ENCODE results near the gene CORIN. TPM values are rescaled to one million over a fixed set of nuclear protein-coding genes. Genes with fewer than 3 reads are reported as not detected.
A peak's percentile ranks its signal among the peaks of the same experiment; 100 is the strongest.
"Not testable (repeated sequence)": the region's sequence is repeated elsewhere in the genome, so short reads cannot be mapped to it uniquely, and the experiment has no call there.

The CORIN gene
- total RNA-seq, 8 experiments from 2014 or later = 0.25 to 1.5 (median 0.69) TPM

- Histone ChIP-seq H3K4me1 (replicated peaks in 1 of 2) (peaks cover 0 to 3% of the 10 kb centered on the region in 2 donors), H3K4me3 (no peak overlapping the region), H3K27ac (no peak overlapping the region)
- 43 to 100% (median 90%) methylated on average over 1 to 5 of the region's 5 CpGs for WGBS, 10 experiments
- in situ Hi-C loops (cut with MboI; ENCODE audit: low pct_unique_long_range_greater_than_20kb in 2 of 9, low sequenced_read_pairs in 9 of 9, unreplicated experiment in 9 of 9) = no loop called here
- ATAC-seq (replicated peaks in 6 of 8) = peak in 2 of 8 experiments; percentile 39 to 78
Measured at GRCh38 chr4:47721892-47722575, 115.8 kb downstream of the CORIN start.

GRCh38 chr4:47721485-47721884 lies 116.4 kb downstream of the CORIN start:
- in situ Hi-C loops (cut with MboI; ENCODE audit: low pct_unique_long_range_greater_than_20kb in 2 of 9, low sequenced_read_pairs in 9 of 9, unreplicated experiment in 9 of 9) = no loop called here
- peak in 2 of 8 experiments; percentile 76 to 84 for ATAC-seq (replicated peaks in 6 of 8)
- Histone ChIP-seq H3K27ac (no peak overlapping the region), H3K4me3 (no peak overlapping the region), H3K4me1 (replicated peaks in 1 of 2) (peaks cover 0 to 3% of the 10 kb centered on the region in 2 donors)
- 0 to 100% (median 80%) methylated on average over 1 to 5 of the region's 6 CpGs; no CpG with 5 or more reads in 1 of the 10 experiments for WGBS, 10 experiments

GRCh38 chr4:47720787-47721186 lies 117.1 kb downstream of the CORIN start:
- no peak for ATAC-seq (replicated peaks in 6 of 8)
- WGBS, 10 experiments = 80 to 100% (median 100%) methylated on average over 2 of the region's 2 CpGs; no CpG with 5 or more reads in 6 of the 10 experiments
- in situ Hi-C loops (cut with MboI; ENCODE audit: low pct_unique_long_range_greater_than_20kb in 2 of 9, low sequenced_read_pairs in 9 of 9, unreplicated experiment in 9 of 9) = no loop called here
- Histone ChIP-seq H3K4me3 (no peak overlapping the region), H3K27ac (no peak overlapping the region), H3K4me1 (replicated peaks in 1 of 2) (peaks cover 0 to 3% of the 10 kb centered on the region in 2 donors)

GRCh38 chr4:47719576-47719975 lies 118.3 kb downstream of the CORIN start:
- WGBS, 10 experiments = 0 to 100% (median 79%) methylated on average over 1 to 4 of the region's 4 CpGs
- ATAC-seq (replicated peaks in 6 of 8) = no peak
- Histone ChIP-seq H3K4me1 (replicated peaks in 1 of 2) (peaks cover 0 to 3% of the 10 kb centered on the region in 2 donors), H3K27ac (no peak overlapping the region), H3K4me3 (no peak overlapping the region)
- in situ Hi-C loops (cut with MboI; ENCODE audit: low pct_unique_long_range_greater_than_20kb in 2 of 9, low sequenced_read_pairs in 9 of 9, unreplicated experiment in 9 of 9) = no loop called here

GRCh38 chr4:47718696-47719095 lies 119.2 kb downstream of the CORIN start:
- WGBS, 10 experiments = 20 to 100% (median 79%) methylated on average over 1 to 2 of the region's 2 CpGs; no CpG with 5 or more reads in 3 of the 10 experiments
- H3K27ac ChIP-seq = no peak overlapping the region
- ATAC-seq (replicated peaks in 6 of 8) = no peak
- H3K4me1 ChIP-seq (replicated peaks in 1 of 2) = peaks cover 0 to 3% of the 10 kb centered on the region in 2 donors
- in situ Hi-C loops (cut with MboI; ENCODE audit: low pct_unique_long_range_greater_than_20kb in 2 of 9, low sequenced_read_pairs in 9 of 9, unreplicated experiment in 9 of 9) = no loop called here
- H3K4me3 ChIP-seq = no peak overlapping the region

- Histone ChIP-seq H3K4me1 (replicated peaks in 1 of 2) (peaks cover 0 to 3% of the 10 kb centered on the region in 2 donors), H3K4me3 (no peak overlapping the region), H3K27ac (no peak overlapping the region)
- in situ Hi-C loops (cut with MboI; ENCODE audit: low pct_unique_long_range_greater_than_20kb in 2 of 9, low sequenced_read_pairs in 9 of 9, unreplicated experiment in 9 of 9) = no loop called here
- no peak for ATAC-seq (replicated peaks in 6 of 8)
- WGBS, 10 experiments = 5 to 69% (median 16%) methylated on average over 4 to 5 of the region's 5 CpGs
Measured at GRCh38 chr4:47717188-47717587, 120.7 kb downstream of the CORIN start.

GRCh38 chr4:47715716-47716416 lies 122.0 kb downstream of the CORIN start:
- ATAC-seq (replicated peaks in 6 of 8) = peak in 1 of 8 experiments; percentile 91
- Histone ChIP-seq H3K4me3 (no peak overlapping the region), H3K4me1 (replicated peaks in 1 of 2) (peaks cover 0 to 3% of the 10 kb centered on the region in 2 donors), H3K27ac (no peak overlapping the region)
- in situ Hi-C loops (cut with MboI; ENCODE audit: low pct_unique_long_range_greater_than_20kb in 2 of 9, low sequenced_read_pairs in 9 of 9, unreplicated experiment in 9 of 9) = no loop called here
- WGBS, 10 experiments = 0 to 100% (median 76%) methylated on average over 1 to 3 of the region's 3 CpGs; no CpG with 5 or more reads in 1 of the 10 experiments

- 0 to 81% (median 10%) methylated on average over 1 to 2 of the region's 2 CpGs; no CpG with 5 or more reads in 2 of the 10 experiments for WGBS, 10 experiments
- in situ Hi-C loops (cut with MboI; ENCODE audit: low pct_unique_long_range_greater_than_20kb in 2 of 9, low sequenced_read_pairs in 9 of 9, unreplicated experiment in 9 of 9) = no loop called here
Measured at GRCh38 chr4:47714269-47714668, 123.6 kb downstream of the CORIN start.

GRCh38 chr4:47713129-47713834 lies 124.6 kb downstream of the CORIN start:
- in situ Hi-C loops (cut with MboI; ENCODE audit: low pct_unique_long_range_greater_than_20kb in 2 of 9, low sequenced_read_pairs in 9 of 9, unreplicated experiment in 9 of 9) = no loop called here
- no peak overlapping the region for H3K27ac ChIP-seq
- ATAC-seq (replicated peaks in 6 of 8) = no peak

More at GRCh38 chr4:47714269-47714668, 123.6 kb downstream of the CORIN start:
- H3K4me3 ChIP-seq = no peak overlapping the region
- H3K27ac ChIP-seq = no peak overlapping the region
- no peak for ATAC-seq (replicated peaks in 6 of 8)
- H3K4me1 ChIP-seq (replicated peaks in 1 of 2) = peaks cover 0 to 3% of the 10 kb centered on the region in 2 donors

GRCh38 chr4:47711646-47712045 lies 126.2 kb downstream of the CORIN start:
- no peak for ATAC-seq (replicated peaks in 6 of 8)
- WGBS, 10 experiments = 41 to 67% (median 45%) methylated on average over 3 of the region's 3 CpGs; no CpG with 5 or more reads in 3 of the 10 experiments
- H3K4me3 ChIP-seq = no peak overlapping the region

More at GRCh38 chr4:47713129-47713834, 124.6 kb downstream of the CORIN start:
- Histone ChIP-seq H3K4me3 (no peak overlapping the region), H3K4me1 (replicated peaks in 1 of 2) (peaks cover 0 to 3% of the 10 kb centered on the region in 2 donors)
- WGBS, 10 experiments = 0 to 80% (median 55%) methylated on average over 2 to 6 of the region's 6 CpGs

GRCh38 chr4:47711183-47711582 lies 126.7 kb downstream of the CORIN start:
- no peak overlapping the region for H3K4me3 ChIP-seq
- WGBS, 10 experiments = 73 to 93% (median 80%) methylated on average over 1 to 4 of the region's 4 CpGs; no CpG with 5 or more reads in 5 of the 10 experiments
- no peak for ATAC-seq (replicated peaks in 6 of 8)
- H3K4me1 ChIP-seq (replicated peaks in 1 of 2) = no peaks in the 10 kb centered on the region
- in situ Hi-C loops (cut with MboI; ENCODE audit: low pct_unique_long_range_greater_than_20kb in 2 of 9, low sequenced_read_pairs in 9 of 9, unreplicated experiment in 9 of 9) = no loop called here
- H3K27ac ChIP-seq = no peak overlapping the region

More at GRCh38 chr4:47711646-47712045, 126.2 kb downstream of the CORIN start:
- Histone ChIP-seq H3K4me1 (replicated peaks in 1 of 2) (no peaks in the 10 kb centered on the region), H3K27ac (no peak overlapping the region)
- in situ Hi-C loops (cut with MboI; ENCODE audit: low pct_unique_long_range_greater_than_20kb in 2 of 9, low sequenced_read_pairs in 9 of 9, unreplicated experiment in 9 of 9) = no loop called here

- 93 to 100% (median 100%) methylated on average over 1 to 11 of the region's 18 CpGs; no CpG with 5 or more reads in 6 of the 10 experiments for WGBS, 10 experiments
- H3K4me1 ChIP-seq (replicated peaks in 1 of 2); ATAC-seq (replicated peaks in 6 of 8); H3K4me3 ChIP-seq; H3K27ac ChIP-seq: not testable (repeated sequence)
- in situ Hi-C loops (cut with MboI; ENCODE audit: low pct_unique_long_range_greater_than_20kb in 2 of 9, low sequenced_read_pairs in 9 of 9, unreplicated experiment in 9 of 9) = loop anchor here in 1 of 9 experiments (5.0 kb wide), 1 partner anchor 131 kb away; the partner anchor contains the start of gene CORIN
Measured at GRCh38 chr4:47706352-47706751, 131.5 kb downstream of the CORIN start.
